GM18519 (cell line): ENCODE results near the gene DOCK9.

Experiments used
- ATAC-seq: cut with Tn5 transposase; IDR thresholded peaks from one replicate; pipeline ENCODE4 v1.9.1; 2021; ENCODE audit warnings: mild to moderate bottlenecking, moderate library complexity; ENCODE audit not compliant: unreplicated experiment, low FRiP score

Gene DOCK9

GRCh38 chr13:98976941-98977340 lies 923 bp downstream of the DOCK9 start:
- no peak for ATAC-seq

- no peak for ATAC-seq
Observed at GRCh38 chr13:98976338-98976737, 1.5 kb downstream of the DOCK9 start.

GRCh38 chr13:98975822-98976261 lies 2.0 kb downstream of the DOCK9 start:
- ATAC-seq: no peak

GRCh38 chr13:98974053-98974452 lies 3.8 kb downstream of the DOCK9 start:
- ATAC-seq: no peak

GRCh38 chr13:98972627-98973026 lies 5.2 kb downstream of the DOCK9 start:
- no peak for ATAC-seq

- no peak for ATAC-seq
Observed at GRCh38 chr13:98972059-98972458, 5.8 kb downstream of the DOCK9 start.

- ATAC-seq: no peak
Observed at GRCh38 chr13:98970330-98970729, 7.5 kb downstream of the DOCK9 start.

GRCh38 chr13:98967491-98967890 lies 10.4 kb downstream of the DOCK9 start:
- ATAC-seq: no peak

- ATAC-seq: no peak
Observed at GRCh38 chr13:98966019-98966418, 11.8 kb downstream of the DOCK9 start.

GRCh38 chr13:98965325-98965724 lies 12.5 kb downstream of the DOCK9 start:
- no peak for ATAC-seq

- ATAC-seq: no peak
Observed at GRCh38 chr13:98963917-98964316, 13.9 kb downstream of the DOCK9 start.

- ATAC-seq: no peak
Observed at GRCh38 chr13:98962901-98963590, 14.8 kb downstream of the DOCK9 start.

GRCh38 chr13:98961503-98962105 lies 16.3 kb downstream of the DOCK9 start:
- no peak for ATAC-seq

GRCh38 chr13:98960606-98961502 lies 17.0 kb downstream of the DOCK9 start:
- no peak for ATAC-seq

GRCh38 chr13:98959786-98960605 lies 17.9 kb downstream of the DOCK9 start:
- no peak for ATAC-seq

GRCh38 chr13:98959291-98959690 lies 18.6 kb downstream of the DOCK9 start:
- no peak for ATAC-seq

- ATAC-seq: no peak
Observed at GRCh38 chr13:98958443-98958794, 19.4 kb downstream of the DOCK9 start.

- ATAC-seq: no peak
Observed at GRCh38 chr13:98957731-98958442, 20.0 kb downstream of the DOCK9 start.

- ATAC-seq: no peak
Observed at GRCh38 chr13:98955336-98955735, 22.5 kb downstream of the DOCK9 start.

GRCh38 chr13:98954313-98954712 lies 23.6 kb downstream of the DOCK9 start:
- ATAC-seq: no peak
